Umbilical cord (tissue), 2 donors: Measurements from ENCODE around the gene PSME1. TPM values are rescaled to one million over a fixed set of nuclear protein-coding genes. Genes with fewer than 3 reads are reported as not detected.

Source experiments
- DNase-seq: peaks from one replicate; pipeline ENCODE4 v3.0.0-alpha.2; 2015; ENCODE audit warnings: low spot score
- total RNA-seq: library from RNA; depleted of rRNA; stranded (reverse); fragments of >200 nt; gene quantifications from one replicate; pipeline ENCODE4 v1.2.3, GENCODE V29; 2014; ENCODE audit warnings: low replicate concordance; ENCODE audit not compliant: insufficient read depth

PSME1 gene
- 35.4 TPM for total RNA-seq

- peak; percentile 91 for DNase-seq
These were observed at the start of gene PSME1 for GRCh38 chr14:24135834-24136683. TSS of gene PSME1 (plus strand) at chr14:24136194. CDS start at chr14:24136263, 69 bp downstream.

- no peak for DNase-seq
These were observed 49.0 kb upstream of the PSME1 start for GRCh38 chr14:24087004-24087403.

GRCh38 chr14:24088095-24088494, 47.9 kb upstream of the PSME1 start:
- no peak for DNase-seq

GRCh38 chr14:24089890-24090289, 46.1 kb upstream of the PSME1 start:
- DNase-seq, result no peak

- no peak for DNase-seq
These were observed 43.9 kb upstream of the PSME1 start for GRCh38 chr14:24092110-24092504.

- peak; percentile 19 for DNase-seq
These were observed 43.3 kb upstream of the PSME1 start for GRCh38 chr14:24092505-24093206.

- no peak for DNase-seq
These were observed 42.6 kb upstream of the PSME1 start for GRCh38 chr14:24093207-24093900.

GRCh38 chr14:24093901-24094840, 41.8 kb upstream of the PSME1 start, which contains the start of gene PCK2:
TSS of gene PCK2 (plus strand) at chr14:24094311. CDS start at chr14:24094406, 95 bp downstream.
- peak; percentile 89 for DNase-seq

- DNase-seq, result no peak
These were observed 41.1 kb upstream of the PSME1 start for GRCh38 chr14:24094841-24095270.

GRCh38 chr14:24095271-24096068, 40.5 kb upstream of the PSME1 start:
- peak; percentile 55 for DNase-seq

- DNase-seq, result no peak
These were observed 39.3 kb upstream of the PSME1 start for GRCh38 chr14:24096545-24097181.

GRCh38 chr14:24098229-24098926, 37.6 kb upstream of the PSME1 start:
- no peak for DNase-seq

GRCh38 chr14:24098927-24099813, 36.8 kb upstream of the PSME1 start:
- DNase-seq, result no peak

- no peak for DNase-seq
These were observed 35.6 kb upstream of the PSME1 start for GRCh38 chr14:24100197-24100981.

GRCh38 chr14:24100982-24101494, 35.0 kb upstream of the PSME1 start:
- DNase-seq, result no peak

GRCh38 chr14:24102357-24103048, 33.5 kb upstream of the PSME1 start:
- no peak for DNase-seq
